Liver (tissue), 3 donors: ENCODE results near the gene RNF41.

Source experiments
- ATF3 ChIP-seq: IDR thresholded peaks from 2 replicates; pipeline ENCODE4 v1.6.1; 2016; ENCODE audit warnings: antibody characterized with exemption
- CTCF ChIP-seq: fragments of 150-350 bp; IDR thresholded peaks from 2 replicates; pipeline ENCODE4 v1.5.1; 2017; ENCODE audit warnings: improper control_type of control experiment, low read depth, low read length; ENCODE audit not compliant: missing input control
- JUND ChIP-seq, 2 donors: IDR thresholded peaks; 2 replicates each; pipeline ENCODE4 v1.6.1; 2016; ENCODE audit warnings: antibody characterized with exemption in 2 of 2
- MAX ChIP-seq: IDR thresholded peaks from 2 replicates; pipeline ENCODE4 v1.6.1; 2016; ENCODE audit warnings: antibody characterized with exemption
- YY1 ChIP-seq: IDR thresholded peaks from 2 replicates; pipeline ENCODE4 v1.6.1; 2016; ENCODE audit warnings: antibody characterized with exemption, mild to moderate bottlenecking
- ZBTB33 ChIP-seq: IDR thresholded peaks from 2 replicates; pipeline ENCODE4 v1.6.1; 2016; ENCODE audit warnings: antibody characterized with exemption
- donor health status: healthy.
- donor health status: healthy.

- TF ChIP-seq JUND (IDR thresholded peaks at IDR 0.05): no peak
- TF ChIP-seq CTCF: peak; percentile 55
- no peak for TF ChIP-seq MAX
- TF ChIP-seq ATF3: no peak
- TF ChIP-seq YY1: no peak
- TF ChIP-seq ZBTB33: no peak
Measured at GRCh38 chr12:56206452-56207166, 15.1 kb downstream of the RNF41 start.
